ENCODE measurements around the gene TOGARAM2.

DNA sequence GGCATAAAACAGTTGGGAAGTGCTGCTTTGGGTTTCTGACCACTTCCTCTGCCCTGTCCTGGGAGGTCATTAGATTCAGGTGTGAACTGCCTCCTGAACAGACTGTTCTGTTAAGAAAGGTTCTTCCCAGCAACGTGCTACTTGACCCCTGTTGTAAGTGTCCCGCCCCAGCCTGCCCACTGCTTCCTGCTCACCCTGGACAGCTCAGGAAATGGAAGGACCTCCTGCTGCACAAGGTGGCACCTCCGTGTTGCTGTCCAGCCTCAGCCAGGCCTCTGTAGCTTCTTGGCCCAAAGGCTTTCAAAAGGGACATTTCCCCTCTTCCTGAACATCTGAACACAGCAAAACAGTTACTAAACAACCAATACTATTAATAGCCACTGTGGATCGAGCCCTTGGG, 5.3 kb downstream of the TOGARAM2 start:
- TF ChIP-seq, protein P1, sequence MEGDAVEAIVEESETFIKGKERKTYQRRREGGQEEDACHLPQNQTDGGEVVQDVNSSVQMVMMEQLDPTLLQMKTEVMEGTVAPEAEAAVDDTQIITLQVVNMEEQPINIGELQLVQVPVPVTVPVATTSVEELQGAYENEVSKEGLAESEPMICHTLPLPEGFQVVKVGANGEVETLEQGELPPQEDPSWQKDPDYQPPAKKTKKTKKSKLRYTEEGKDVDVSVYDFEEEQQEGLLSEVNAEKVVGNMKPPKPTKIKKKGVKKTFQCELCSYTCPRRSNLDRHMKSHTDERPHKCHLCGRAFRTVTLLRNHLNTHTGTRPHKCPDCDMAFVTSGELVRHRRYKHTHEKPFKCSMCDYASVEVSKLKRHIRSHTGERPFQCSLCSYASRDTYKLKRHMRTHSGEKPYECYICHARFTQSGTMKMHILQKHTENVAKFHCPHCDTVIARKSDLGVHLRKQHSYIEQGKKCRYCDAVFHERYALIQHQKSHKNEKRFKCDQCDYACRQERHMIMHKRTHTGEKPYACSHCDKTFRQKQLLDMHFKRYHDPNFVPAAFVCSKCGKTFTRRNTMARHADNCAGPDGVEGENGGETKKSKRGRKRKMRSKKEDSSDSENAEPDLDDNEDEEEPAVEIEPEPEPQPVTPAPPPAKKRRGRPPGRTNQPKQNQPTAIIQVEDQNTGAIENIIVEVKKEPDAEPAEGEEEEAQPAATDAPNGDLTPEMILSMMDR (conservative IDR thresholded peaks at IDR 0.05; ENCODE audit: low read depth, low read length), result no peak
- no peak for TF ChIP-seq EZH2 (IDR thresholded peaks at IDR 0.05; ENCODE audit: borderline replicate concordance, low read depth, low read length, poor library complexity, severe bottlenecking)

Measured in A673 (cell line).